CD4-positive, alpha-beta T cell treated with Interleukin-12 subunit alpha and Interleukin-12 subunit beta, for 1 hour (primary cell): ENCODE results near the gene ABHD2.
"Not testable (repeated sequence)": the region's sequence is repeated elsewhere in the genome, so short reads cannot be mapped to it uniquely, and the experiment has no call there.

Experiments
- DNase-seq: peaks from one replicate; pipeline ENCODE4 v3.0.0-alpha.2; 2020

Gene ABHD2

GRCh38 chr15:89198196-89198595 lies 109.9 kb downstream of the ABHD2 start:
- no peak for DNase-seq

GRCh38 chr15:89198934-89199333 lies 110.7 kb downstream of the ABHD2 start:
- DNase-seq = no peak

- no peak for DNase-seq
These were observed 111.5 kb downstream of the ABHD2 start for GRCh38 chr15:89199746-89200145.

- DNase-seq = no peak
These were observed 111.9 kb downstream of the ABHD2 start for GRCh38 chr15:89200182-89200581.

- DNase-seq = no peak
These were observed 113.3 kb downstream of the ABHD2 start for GRCh38 chr15:89201465-89202005.

- peak; percentile 12 for DNase-seq
These were observed 115.5 kb downstream of the ABHD2 start for GRCh38 chr15:89203705-89204273.

GRCh38 chr15:89205991-89206585 lies 117.8 kb downstream of the ABHD2 start:
- no peak for DNase-seq

GRCh38 chr15:89206908-89207331 lies 118.7 kb downstream of the ABHD2 start:
- DNase-seq = peak; percentile 73

GRCh38 chr15:89208256-89208655 lies 120.0 kb downstream of the ABHD2 start:
- DNase-seq = no peak

- no peak for DNase-seq
These were observed 120.8 kb downstream of the ABHD2 start for GRCh38 chr15:89209057-89209456.

- no peak for DNase-seq
These were observed 123.5 kb downstream of the ABHD2 start for GRCh38 chr15:89211678-89212170.

- DNase-seq = no peak
These were observed 127.4 kb downstream of the ABHD2 start for GRCh38 chr15:89215627-89216026.

- no peak for DNase-seq
These were observed 128.8 kb downstream of the ABHD2 start for GRCh38 chr15:89217031-89217430.

- no peak for DNase-seq
These were observed 129.6 kb downstream of the ABHD2 start for GRCh38 chr15:89217686-89218376.

GRCh38 chr15:89218531-89218930 lies 130.3 kb downstream of the ABHD2 start:
- DNase-seq = no peak

GRCh38 chr15:89221543-89221942 lies 133.3 kb downstream of the ABHD2 start, which contains the start of gene RLBP1:
Gene RLBP1, minus strand, starts transcription at chr15:89221579. Its CDS starts 2,604 bp downstream, at chr15:89218975.
- DNase-seq = no peak

- no peak for DNase-seq
These were observed 137.3 kb downstream of the ABHD2 start for GRCh38 chr15:89225588-89225987.

- DNase-seq = no peak
These were observed 138.3 kb downstream of the ABHD2 start for GRCh38 chr15:89226359-89227221.

GRCh38 chr15:89227425-89227824 lies 139.2 kb downstream of the ABHD2 start:
- DNase-seq = no peak

GRCh38 chr15:89230277-89230676 lies 142.0 kb downstream of the ABHD2 start:
- no peak for DNase-seq

GRCh38 chr15:89231832-89232231 lies 143.6 kb downstream of the ABHD2 start:
- DNase-seq = no peak

GRCh38 chr15:89239883-89240810 lies 151.9 kb downstream of the ABHD2 start:
- not testable (repeated sequence) for DNase-seq
